AG10803 (cell line): Measurements from ENCODE around the gene BLOC1S6.
A peak's percentile ranks its signal among the peaks of the same experiment; 100 is the strongest.

ENCODE experiments used
- DNase-seq: peaks from one replicate; pipeline ENCODE4 v3.0.0; 2010; ENCODE audit warnings: low read depth
- H3K4me3 ChIP-seq: 2 replicates; pipeline ENCODE4 v1.5.1; 2011; ENCODE audit warnings: mild to moderate bottlenecking, low read length, control low read depth
- CTCF ChIP-seq: conservative IDR thresholded peaks from 2 replicates; pipeline ENCODE4 v1.5.1; 2011; ENCODE audit warnings: mild to moderate bottlenecking, low read length, control low read depth, inconsistent platforms

BLOC1S6 gene, protein sequence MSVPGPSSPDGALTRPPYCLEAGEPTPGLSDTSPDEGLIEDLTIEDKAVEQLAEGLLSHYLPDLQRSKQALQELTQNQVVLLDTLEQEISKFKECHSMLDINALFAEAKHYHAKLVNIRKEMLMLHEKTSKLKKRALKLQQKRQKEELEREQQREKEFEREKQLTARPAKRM

GRCh38 chr15:45587095-45587862, at the start of gene BLOC1S6:
TSS of gene BLOC1S6 (plus strand) at chr15:45587379. CDS start at chr15:45587444, 65 bp downstream.
- H3K4me3 ChIP-seq, result peak within 1 kb of the TSS; percentile 64
- peak; percentile 88 for DNase-seq
- TF ChIP-seq CTCF, result no peak

GRCh38 chr15:45539680-45540079, 47.5 kb upstream of the BLOC1S6 start:
- no peak overlapping the region for H3K4me3 ChIP-seq
- TF ChIP-seq CTCF, result no peak
- DNase-seq, result no peak

DNA sequence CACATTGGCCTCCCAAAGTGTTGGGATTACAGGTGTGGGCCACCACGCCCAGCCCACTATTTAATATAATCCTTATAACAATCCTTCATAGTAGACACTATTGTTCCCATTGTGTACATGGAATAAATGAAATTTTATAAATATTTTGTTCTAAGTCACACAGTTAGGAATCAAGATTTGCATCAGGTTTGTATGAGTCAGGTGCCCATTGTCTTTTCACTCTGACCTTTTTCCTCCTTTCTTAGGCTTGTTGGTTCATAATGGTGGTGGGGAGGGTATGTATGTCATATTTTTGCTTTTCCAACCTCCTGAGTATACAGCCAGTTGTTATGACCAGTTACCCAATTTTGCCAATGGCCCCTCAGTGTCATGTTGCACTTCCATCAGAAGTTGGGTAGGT, 46.6 kb upstream of the BLOC1S6 start:
- no peak for TF ChIP-seq CTCF
- DNase-seq, result no peak
- no peak overlapping the region for H3K4me3 ChIP-seq

- no peak overlapping the region for H3K4me3 ChIP-seq
- DNase-seq, result no peak
- TF ChIP-seq CTCF, result no peak
Measured at GRCh38 chr15:45543051-45543450, 44.1 kb upstream of the BLOC1S6 start.

DNA sequence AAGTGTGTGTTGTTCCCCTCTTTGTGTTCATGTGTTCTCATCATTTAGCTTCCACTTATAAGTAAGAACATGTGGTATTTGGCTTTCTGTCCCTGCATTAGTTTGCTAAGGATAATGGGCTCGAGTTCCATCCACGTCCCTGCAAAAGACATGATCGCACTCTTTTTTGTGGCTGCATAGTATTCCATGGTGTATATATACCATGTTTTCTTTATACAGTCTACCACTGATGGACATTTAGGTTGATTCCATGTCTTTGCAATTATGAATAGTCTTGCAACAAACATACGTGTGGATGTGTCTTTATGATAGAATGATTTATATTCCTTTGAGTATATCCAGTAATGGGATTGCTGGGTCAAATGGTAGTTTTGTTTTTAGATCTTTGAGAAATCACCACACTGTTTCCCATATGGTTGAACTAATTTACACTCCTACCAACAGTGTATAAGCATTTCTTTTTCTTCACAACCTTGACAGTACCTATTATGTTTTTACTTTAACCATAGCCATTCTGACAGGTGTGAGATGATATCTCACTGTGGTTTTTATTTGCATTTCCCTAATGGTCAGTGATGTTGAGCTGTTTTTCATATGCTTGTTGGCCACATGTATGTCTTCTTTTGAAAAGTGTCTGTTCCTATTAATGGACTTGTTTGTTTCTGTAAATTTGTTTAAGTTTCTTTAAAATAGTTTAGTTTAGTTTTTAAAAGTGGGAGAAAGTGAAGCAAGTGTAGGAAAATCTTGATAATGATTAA, 42.7 kb upstream of the BLOC1S6 start:
- TF ChIP-seq CTCF, result no peak
- DNase-seq, result no peak
- H3K4me3 ChIP-seq, result no peak overlapping the region

DNA sequence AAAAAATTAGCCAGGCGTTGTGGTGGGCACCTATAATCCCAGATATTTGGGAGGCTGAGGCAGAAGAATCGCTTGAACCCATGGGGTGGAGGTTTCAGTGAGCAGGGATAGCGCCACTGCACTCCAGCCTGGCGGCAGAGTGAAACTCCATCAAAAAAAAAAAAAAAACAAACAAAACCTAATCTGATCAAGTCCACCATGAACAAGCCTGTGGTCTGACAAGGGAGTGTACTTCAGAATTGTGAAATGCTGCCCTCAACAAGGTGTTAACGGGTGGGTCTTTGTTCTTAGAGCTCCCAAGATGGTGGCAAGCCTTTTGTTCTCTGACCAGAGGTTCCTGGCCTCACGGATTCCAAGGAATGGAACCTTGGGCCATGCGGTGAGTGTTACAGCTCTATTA, 40.4 kb upstream of the BLOC1S6 start:
- no peak overlapping the region for H3K4me3 ChIP-seq
- no peak for TF ChIP-seq CTCF
- DNase-seq, result no peak
